H7 (cell line): ENCODE results near the gene ECHS1. TPM values are rescaled to one million over a fixed set of nuclear protein-coding genes. Genes with fewer than 3 reads are reported as not detected.
"Not testable (repeated sequence)": the region's sequence is repeated elsewhere in the genome, so short reads cannot be mapped to it uniquely, and the experiment has no call there.

Source experiments
- DNase-seq: peaks from one replicate; pipeline ENCODE4 v3.0.0; 2012
- H3K27me3 ChIP-seq: 2 replicates; pipeline ENCODE4 v1.6.0; 2011; ENCODE audit warnings: mild to moderate bottlenecking, low read length; ENCODE audit not compliant: control insufficient read depth, insufficient read depth
- H3K36me3 ChIP-seq: replicated peaks from 2 replicates; pipeline ENCODE4 v1.5.1; 2011; ENCODE audit warnings: low read length; ENCODE audit not compliant: control insufficient read depth, insufficient read depth
- H3K4me3 ChIP-seq: 2 replicates; pipeline ENCODE4 v1.5.1; 2011; ENCODE audit warnings: low read depth, mild to moderate bottlenecking, control low read depth, low read length, moderate library complexity; ENCODE audit not compliant: insufficient read depth
- total RNA-seq: library from RNA; depleted of rRNA; stranded (reverse); fragments of >200 nt; shearing (Covaris generic); gene quantifications from 2 replicates; pipeline ENCODE4 v1.2.3, GENCODE V29; 2014

ECHS1 gene
- total RNA-seq, 1 experiment from 2014 or later: 108 TPM

DNA sequence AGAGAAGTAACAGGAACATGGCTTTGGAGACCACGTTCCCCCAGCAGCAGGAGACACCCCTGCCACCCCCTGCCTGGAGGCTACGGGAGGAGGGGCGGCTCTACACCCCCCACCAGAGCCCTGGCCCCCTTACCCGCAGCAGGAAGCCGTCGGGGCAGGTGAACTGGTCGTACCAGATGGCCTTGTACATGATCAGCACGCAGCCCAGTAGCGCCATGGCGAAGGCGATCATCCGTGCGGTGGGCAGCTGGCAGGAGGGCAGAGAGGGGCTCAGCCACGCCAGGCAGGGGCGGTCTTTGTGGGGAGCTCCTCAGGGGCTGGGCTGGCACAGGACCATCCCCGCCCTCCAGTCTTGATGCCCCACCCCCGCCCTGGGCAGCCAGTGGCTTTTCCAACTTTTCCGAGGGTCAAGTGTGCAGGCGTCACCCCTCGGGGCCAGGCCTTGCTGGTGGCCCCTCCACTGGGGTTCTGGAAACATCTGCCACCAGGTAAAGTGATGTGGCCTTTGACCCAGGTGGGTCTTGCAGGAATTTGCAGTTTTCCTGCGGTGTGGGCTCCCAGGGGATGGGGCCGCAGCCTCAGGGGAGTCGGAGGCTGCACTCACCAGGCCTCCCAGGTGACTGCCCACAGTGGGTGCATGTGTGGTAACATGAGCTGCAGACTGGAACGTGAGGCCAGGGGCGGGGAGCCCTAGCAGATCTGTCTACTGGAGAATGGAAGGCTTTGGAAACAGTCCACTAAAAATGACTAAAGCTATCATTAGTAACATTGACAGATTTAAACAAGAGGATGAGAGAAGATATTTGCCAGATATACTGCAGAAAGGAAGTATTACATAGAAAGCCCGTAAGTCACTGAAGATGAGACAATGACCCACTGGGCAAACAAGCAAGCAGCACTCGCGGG, 46.2 kb downstream of the ECHS1 start:
- Histone ChIP-seq H3K4me3 (no peak overlapping the region), H3K27me3 (peaks cover 63% of the 10 kb centered on the region), H3K36me3 (no peaks in the 10 kb centered on the region)
- peak; percentile 66 for DNase-seq

- H3K4me3 ChIP-seq: peak overlapping the region; percentile 42
- H3K27me3 ChIP-seq: peaks cover 57% of the 10 kb centered on the region
- no peaks in the 10 kb centered on the region for H3K36me3 ChIP-seq
- no peak for DNase-seq
Observed at GRCh38 chr10:133326223-133326551, 47.0 kb downstream of the ECHS1 start.

- DNase-seq: peak; percentile 85
- H3K4me3 ChIP-seq: peak overlapping the region; percentile 42
- H3K36me3 ChIP-seq: no peaks in the 10 kb centered on the region
- peaks cover 53% of the 10 kb centered on the region for H3K27me3 ChIP-seq
Observed at GRCh38 chr10:133325440-133326222, 47.5 kb downstream of the ECHS1 start.

DNA sequence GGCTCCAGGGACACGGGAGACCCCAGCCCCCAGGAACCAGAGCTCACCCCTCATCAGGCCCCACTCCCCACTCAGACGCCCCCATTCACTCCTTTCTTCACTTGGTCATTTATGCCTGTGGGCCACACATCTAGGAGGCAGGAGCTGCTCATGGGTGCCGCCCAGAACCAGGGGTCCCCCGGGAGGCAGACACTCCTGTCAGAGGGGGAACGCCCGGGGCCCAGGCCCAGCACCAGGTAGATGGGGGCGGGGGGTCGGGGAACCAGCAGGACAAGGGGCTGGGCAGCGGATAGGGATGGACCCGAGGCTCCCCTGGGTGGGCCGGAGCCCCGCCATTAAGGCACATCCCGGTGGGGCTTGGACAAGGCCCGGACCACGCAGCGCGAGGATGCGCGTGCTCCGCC, 48.3 kb downstream of the ECHS1 start:
- H3K4me3 ChIP-seq: peak overlapping the region; percentile 42; the same call in 1 of the 2 replicates
- H3K27me3 ChIP-seq: peaks cover 50% of the 10 kb centered on the region
- H3K36me3 ChIP-seq: no peaks in the 10 kb centered on the region
- peak; percentile 76 for DNase-seq

DNA sequence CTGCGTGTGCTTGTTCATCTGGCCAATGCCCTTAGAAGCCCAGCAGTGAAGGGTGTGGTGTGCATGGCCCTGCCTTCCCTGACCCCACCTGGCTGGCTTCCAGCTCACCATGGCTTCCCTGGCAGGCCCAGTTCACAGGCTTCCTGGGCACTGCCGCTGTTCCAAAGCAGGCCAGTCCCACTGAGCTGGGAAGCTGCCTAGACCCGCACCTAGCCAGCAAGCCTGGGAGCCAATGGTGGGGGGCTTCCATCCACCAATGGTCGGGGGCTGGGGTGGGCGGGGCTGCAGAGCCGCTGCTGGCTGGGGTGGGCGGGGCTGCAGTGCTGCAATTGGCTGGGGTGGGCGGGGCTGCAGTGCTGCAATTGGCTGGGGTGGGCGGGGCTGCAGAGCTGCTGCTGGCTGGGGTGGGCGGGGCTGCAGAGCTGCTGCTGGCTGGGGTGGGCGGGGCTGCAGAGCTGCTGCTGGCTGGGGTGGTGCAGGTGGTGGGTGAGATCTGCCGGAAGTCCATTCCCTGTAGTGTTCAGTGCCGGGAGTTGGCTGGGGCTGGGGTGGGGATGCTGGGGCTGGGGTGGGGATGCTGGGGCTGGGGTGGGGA, 48.9 kb downstream of the ECHS1 start:
- peaks cover 45% of the 10 kb centered on the region for H3K27me3 ChIP-seq
- peak overlapping the region; percentile 8; the same call in 1 of the 2 replicates for H3K4me3 ChIP-seq
- H3K36me3 ChIP-seq: no peaks in the 10 kb centered on the region
- DNase-seq: peak; percentile 94

DNA sequence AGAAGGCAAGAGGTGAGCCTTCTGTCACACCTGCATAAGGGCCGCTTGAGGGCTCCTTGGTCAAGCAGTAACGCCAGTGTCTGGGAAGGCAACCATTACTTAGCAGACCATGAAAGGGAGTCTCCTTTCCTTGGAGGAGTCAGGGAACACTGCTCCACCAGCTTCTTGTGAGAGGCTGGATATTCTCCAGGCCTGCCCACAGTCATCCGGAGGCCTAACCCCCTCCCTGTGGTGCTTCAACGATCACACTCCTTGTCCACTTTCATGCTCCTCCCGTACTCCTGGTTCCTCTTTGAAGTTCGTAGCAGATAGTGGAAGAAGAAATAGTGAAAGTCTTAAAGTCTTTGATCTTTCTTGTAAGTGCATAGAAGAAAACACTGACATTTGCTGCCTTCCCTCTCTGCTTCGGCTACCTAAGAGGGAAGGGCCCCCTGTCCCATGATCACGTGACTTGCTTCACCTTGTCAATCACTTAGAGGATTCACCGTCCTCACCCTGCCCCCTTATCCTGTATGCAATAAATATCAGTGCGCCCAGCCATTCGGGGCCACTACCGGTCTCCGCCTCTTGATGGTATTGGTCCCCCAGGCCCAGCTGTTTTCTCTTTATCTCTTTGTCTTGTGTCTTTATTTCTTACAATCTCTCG, 51.0 kb downstream of the ECHS1 start:
- not testable (repeated sequence) for H3K36me3 ChIP-seq

GRCh38 chr10:133320852-133321422, 52.2 kb downstream of the ECHS1 start:
- not testable (repeated sequence) for DNase-seq, H3K4me3 ChIP-seq, H3K36me3 ChIP-seq
- peaks cover 15% of the 10 kb centered on the region for H3K27me3 ChIP-seq

More for the DNA sequence above, 51.0 kb downstream of the ECHS1 start:
- DNase-seq, H3K4me3 ChIP-seq: not testable (repeated sequence)
- peaks cover 28% of the 10 kb centered on the region for H3K27me3 ChIP-seq

DNA sequence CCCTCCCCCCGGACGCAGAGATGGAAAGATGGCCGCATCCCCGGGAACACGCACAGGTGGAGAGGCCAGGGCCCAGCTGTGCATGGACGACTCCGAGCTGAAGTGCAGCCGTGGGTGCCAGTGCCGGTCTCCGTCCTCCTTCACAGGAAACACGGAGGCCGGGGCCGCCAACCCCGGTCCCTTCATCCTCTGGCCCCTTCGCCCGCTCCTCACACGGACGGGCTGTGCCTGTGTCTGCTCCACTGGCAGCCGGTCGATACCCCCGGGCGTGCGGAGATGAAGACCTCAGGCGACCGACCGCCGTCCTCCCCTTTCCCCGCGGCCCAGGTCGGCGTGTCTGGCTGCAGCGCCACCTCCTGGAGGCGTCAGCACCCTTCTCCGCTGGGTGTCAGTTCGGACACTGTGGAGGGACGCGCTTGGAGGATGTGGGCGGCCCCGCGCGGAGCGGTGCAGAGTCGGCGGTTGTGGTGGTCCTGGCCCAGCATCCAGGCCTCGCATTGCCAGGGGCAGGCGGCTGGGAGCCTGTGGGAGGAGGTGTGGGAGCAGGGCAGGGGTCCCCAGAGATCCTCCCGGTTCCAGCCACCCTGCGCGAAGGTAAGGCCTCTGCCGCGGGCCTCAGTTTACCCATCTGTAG, 54.5 kb downstream of the ECHS1 start:
- peak; percentile 93 for DNase-seq
- peaks cover 3% of the 10 kb centered on the region; the same call in 1 of the 2 replicates for H3K27me3 ChIP-seq
- H3K36me3 ChIP-seq: no peaks in the 10 kb centered on the region
- H3K4me3 ChIP-seq: peak overlapping the region; percentile 55

- H3K36me3 ChIP-seq: peaks cover 2% of the 10 kb centered on the region
- H3K4me3 ChIP-seq: no peak overlapping the region
- no peak for DNase-seq
- H3K27me3 ChIP-seq: peaks cover 3% of the 10 kb centered on the region; the same call in 1 of the 2 replicates
Observed at GRCh38 chr10:133316732-133317131, 56.4 kb downstream of the ECHS1 start.

DNA sequence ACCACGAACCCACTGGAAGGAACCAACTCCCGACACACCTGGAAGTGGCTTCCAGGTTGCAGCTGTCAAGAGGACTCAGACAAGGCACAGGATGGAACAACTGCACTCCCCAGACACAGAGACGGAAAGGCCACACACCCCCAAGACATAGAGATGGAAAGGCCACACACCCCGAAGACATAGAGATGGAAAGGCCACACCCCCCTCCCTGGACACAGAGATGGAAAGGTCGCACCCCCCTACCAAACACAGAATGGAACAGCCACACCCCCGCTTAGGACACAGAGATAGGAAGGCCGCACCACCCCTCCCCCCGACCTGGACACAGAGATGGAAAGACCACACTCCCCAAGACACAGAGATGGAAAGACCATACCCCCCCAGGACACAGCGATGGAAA, 56.9 kb downstream of the ECHS1 start:
- Histone ChIP-seq H3K27me3 (peaks cover 3% of the 10 kb centered on the region; the same call in 1 of the 2 replicates), H3K36me3 (peaks cover 4% of the 10 kb centered on the region), H3K4me3 (no peak overlapping the region)
- no peak for DNase-seq

DNA sequence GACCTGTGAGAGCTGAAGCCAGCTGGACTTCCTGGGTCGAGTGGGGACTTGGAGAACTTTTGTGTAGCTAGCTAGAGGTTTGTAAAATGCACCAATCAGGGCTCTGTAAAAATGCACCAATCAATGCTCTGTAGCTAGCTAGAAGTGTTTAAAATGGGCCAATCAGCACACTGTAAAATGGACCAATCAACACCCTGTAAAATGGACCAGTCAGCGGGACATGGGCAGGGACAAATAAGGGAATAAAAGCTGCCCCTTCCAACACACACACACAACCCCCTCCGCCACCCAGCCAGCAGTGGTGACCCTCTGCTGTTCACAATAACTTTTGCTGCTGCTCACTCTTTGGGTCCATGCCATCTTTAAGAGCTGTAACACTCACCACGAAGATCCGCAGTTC, 57.3 kb downstream of the ECHS1 start:
- Histone ChIP-seq H3K27me3 (peaks cover 3% of the 10 kb centered on the region; the same call in 1 of the 2 replicates), H3K4me3 (no peak overlapping the region), H3K36me3 (peaks cover 4% of the 10 kb centered on the region)
- no peak for DNase-seq

DNA sequence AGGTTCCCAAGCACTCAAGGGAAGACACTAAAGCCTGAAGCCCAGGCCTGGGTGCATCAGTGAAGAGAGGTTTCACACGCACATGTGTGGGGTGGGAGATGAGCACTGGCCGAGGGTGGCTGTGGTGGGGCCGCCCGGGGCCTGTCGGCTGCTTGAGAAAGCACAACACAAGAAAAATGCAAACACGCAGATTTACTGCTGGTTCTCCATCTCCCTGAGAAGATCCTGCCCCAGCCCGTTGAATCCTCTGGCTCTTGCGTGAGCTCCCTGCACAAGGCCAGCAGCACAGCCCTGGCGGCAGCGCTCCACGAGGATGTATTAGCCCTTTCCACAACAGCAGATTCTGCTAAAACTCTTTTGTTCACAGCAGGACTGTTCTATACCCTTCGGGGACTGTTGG, 58.2 kb downstream of the ECHS1 start:
- no peak for DNase-seq
- Histone ChIP-seq H3K27me3 (peaks cover 3% of the 10 kb centered on the region; the same call in 1 of the 2 replicates), H3K36me3 (peaks cover 7% of the 10 kb centered on the region), H3K4me3 (no peak overlapping the region)

DNA sequence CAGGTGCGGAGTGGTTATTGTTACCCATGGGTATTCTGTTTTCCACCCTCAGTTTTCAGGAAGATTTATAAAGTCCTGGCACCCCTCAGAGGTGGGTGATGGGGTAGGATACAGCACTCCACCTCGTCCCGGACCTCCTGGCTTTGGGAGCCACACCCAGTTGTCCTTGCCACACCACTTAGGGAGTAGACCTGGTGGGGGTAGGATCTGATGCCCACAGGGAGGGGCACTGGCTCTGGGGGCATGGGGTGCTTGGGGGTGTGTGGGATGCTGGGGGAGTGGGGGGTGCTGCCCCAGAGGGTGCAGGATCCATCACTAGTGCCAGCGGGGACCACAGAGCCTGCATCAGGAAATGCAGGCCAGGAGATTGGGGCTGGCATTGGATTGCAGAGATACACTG, 60.0 kb downstream of the ECHS1 start:
- no peak for DNase-seq
- Histone ChIP-seq H3K36me3 (peaks cover 7% of the 10 kb centered on the region), H3K4me3 (no peak overlapping the region)

More for the DNA sequence above, 60.0 kb downstream of the ECHS1 start:
- no peaks in the 10 kb centered on the region for H3K27me3 ChIP-seq
